Sigmoid colon (tissue), 7 donors: Measurements from ENCODE around the gene RAB4A. TPM values are rescaled to one million over a fixed set of nuclear protein-coding genes. Genes with fewer than 3 reads are reported as not detected.
"Not testable (repeated sequence)": the region's sequence is repeated elsewhere in the genome, so short reads cannot be mapped to it uniquely, and the experiment has no call there.

Experiments used
- DNase-seq: peaks from one replicate; pipeline ENCODE4 v3.0.0-alpha.2; 2019
- H3K27ac ChIP-seq, 4 donors: fragments of 200-600 bp; sonication (generic); one replicate each; pipeline ENCODE4 v1.5.1; 2016 to 2019; ENCODE audit warnings: mild to moderate bottlenecking in 1 of 4
- H3K27me3 ChIP-seq, 3 donors: fragments of 200-600 bp; sonication (generic); one replicate each; pipeline ENCODE4 v1.5.1; 2019; ENCODE audit warnings: mild to moderate bottlenecking in 1 of 3
- H3K36me3 ChIP-seq, 4 donors: fragments of 200-600 bp; sonication (generic); one replicate each; pipeline ENCODE4 v1.5.1; 2016 to 2019
- H3K4me1 ChIP-seq, 4 donors: fragments of 200-600 bp; sonication (generic); one replicate each; pipeline ENCODE4 v1.5.1; 2017 to 2019
- H3K4me3 ChIP-seq, 4 donors: fragments of 200-600 bp; sonication (generic); one replicate each; pipeline ENCODE4 v1.5.1; 2017 to 2019; ENCODE audit warnings: mild to moderate bottlenecking in 2 of 4, moderate library complexity in 1 of 4
- H3K9me3 ChIP-seq, 4 donors: fragments of 200-600 bp in 3 of 4; sonication (generic) in 3 of 4; one replicate each; pipeline versions ENCODE4 v1.5.1 to v1.6.1; 2013 to 2019
- CTCF ChIP-seq, 4 experiments: fragments of 450-650 bp in 3 of 4; fragments of 200-600 bp in 1 of 4; IDR thresholded peaks; one replicate each; pipeline ENCODE4 v1.5.1; 2016 to 2019; ENCODE audit warnings: antibody characterized with exemption in 4 of 4, mild to moderate bottlenecking in 3 of 4, moderate library complexity in 2 of 4
- EP300 ChIP-seq, 4 donors: sonication (generic); formaldehyde crosslinking; IDR thresholded peaks; one replicate each; pipeline ENCODE4 v1.6.1; 2017; ENCODE audit warnings: antibody characterized with exemption in 4 of 4
- POLR2A ChIP-seq, 2 donors: fragments of 450-650 bp; IDR thresholded peaks; one replicate each; pipeline ENCODE4 v1.6.1; 2016; ENCODE audit warnings: antibody characterized with exemption in 2 of 2, mild to moderate bottlenecking in 2 of 2, moderate library complexity in 2 of 2
- POLR2AphosphoS5 ChIP-seq, 4 donors: sonication (generic); formaldehyde crosslinking; IDR thresholded peaks; one replicate each; pipeline ENCODE4 v1.6.1; 2017; ENCODE audit warnings: antibody characterized with exemption in 4 of 4
- WGBS, 2 donors: extraction: QIAGEN DNeasy Blood & Tissue Kit; methylation state at CpG; one replicate each; pipeline ENCODE4 v1.1.7; 2013; 5-methylcytosine and 5-hydroxymethylcytosine counted together
- intact Hi-C: fragments of 100-400 bp; cut with DNase I; formaldehyde crosslinking; loops from one replicate; pipeline ENCODE4 v1.15.1; 2023
- polyA plus RNA-seq, 3 donors: library from polyadenylated mRNA; stranded (reverse); fragments of 200-250 nt; gene quantifications; one replicate each; pipeline ENCODE4 v1.2.3, GENCODE V29; 2013
- total RNA-seq, 4 donors: library from RNA; depleted of rRNA; stranded (reverse); fragments of >200 nt; gene quantifications; one replicate each; pipeline ENCODE4 v1.1.0, GENCODE V29; 2016
- donor health status: healthy with polysubstance abuse.
- donor health status: Bipolar disorder and iron deficiency.
- donor health status: healthy.

Gene RAB4A
- total and polyA plus RNA-seq, 7 donors = 35.8 to 83.7 (median 52.4) TPM

- TF ChIP-seq POLR2AphosphoS5 (IDR thresholded peaks at IDR 0.05) = no peak
- no peak for TF ChIP-seq EP300 (IDR thresholded peaks at IDR 0.05)
- no peak for TF ChIP-seq POLR2A (IDR thresholded peaks at IDR 0.05)
- TF ChIP-seq CTCF (IDR thresholded peaks at IDR 0.05) = no peak
- Histone ChIP-seq H3K27me3 (no peaks in the 10 kb centered on the region), H3K4me3 (no peak overlapping the region), H3K36me3 (peaks cover 0 to 46% (median 5%) of the 10 kb centered on the region in 4 donors), H3K4me1 (no peaks in the 10 kb centered on the region), H3K9me3 (no peaks in the 10 kb centered on the region), H3K27ac (no peak overlapping the region)
- DNase-seq = no peak
- intact Hi-C loops = no loop called here
- WGBS, 2 donors = 63 to 86% methylated on average over 2 of the region's 2 CpGs
Observed at GRCh38 chr1:229323885-229324553, 53.1 kb downstream of the RAB4A start.

- intact Hi-C loops = no loop called here
- TF ChIP-seq CTCF (IDR thresholded peaks at IDR 0.05) = no peak
Observed at GRCh38 chr1:229325401-229325800, 54.5 kb downstream of the RAB4A start.

GRCh38 chr1:229325853-229326487 lies 55.1 kb downstream of the RAB4A start:
- no peak overlapping the region for H3K27ac ChIP-seq
- intact Hi-C loops = no loop called here
- no peak for TF ChIP-seq POLR2A (IDR thresholded peaks at IDR 0.05)
- no peak for TF ChIP-seq CTCF (IDR thresholded peaks at IDR 0.05)
- TF ChIP-seq EP300 (IDR thresholded peaks at IDR 0.05) = no peak
- no peak for TF ChIP-seq POLR2AphosphoS5 (IDR thresholded peaks at IDR 0.05)
- H3K4me1 ChIP-seq = no peaks in the 10 kb centered on the region
- no peak for DNase-seq
- no peaks in the 10 kb centered on the region for H3K27me3 ChIP-seq
- no peak overlapping the region for H3K4me3 ChIP-seq
- WGBS, 2 donors = 77 to 78% methylated on average over 10 of the region's 10 CpGs
- H3K9me3 ChIP-seq = no peaks in the 10 kb centered on the region
- peaks cover 0 to 34% (median 3%) of the 10 kb centered on the region in 4 donors for H3K36me3 ChIP-seq

More at GRCh38 chr1:229325401-229325800, 54.5 kb downstream of the RAB4A start:
- Histone ChIP-seq H3K9me3 (no peaks in the 10 kb centered on the region), H3K4me3 (no peak overlapping the region), H3K36me3 (peaks cover 0 to 34% (median 3%) of the 10 kb centered on the region in 4 donors), H3K27me3 (no peaks in the 10 kb centered on the region), H3K4me1 (no peaks in the 10 kb centered on the region), H3K27ac (no peak overlapping the region)
- DNase-seq = no peak
- WGBS, 2 donors = 79 to 80% methylated on average over 2 of the region's 2 CpGs

- Histone ChIP-seq H3K36me3 (peaks cover 0 to 30% (median 3%) of the 10 kb centered on the region in 4 donors), H3K27ac (no peak overlapping the region), H3K4me1 (no peaks in the 10 kb centered on the region), H3K27me3 (no peaks in the 10 kb centered on the region), H3K4me3 (no peak overlapping the region), H3K9me3 (no peaks in the 10 kb centered on the region)
- intact Hi-C loops = no loop called here
- no peak for DNase-seq
- 92 to 94% methylated on average over 12 of the region's 12 CpGs for WGBS, 2 donors
- no peak for TF ChIP-seq EP300 (IDR thresholded peaks at IDR 0.05)
- no peak for TF ChIP-seq CTCF (IDR thresholded peaks at IDR 0.05)
- TF ChIP-seq POLR2A (IDR thresholded peaks at IDR 0.05) = no peak
- no peak for TF ChIP-seq POLR2AphosphoS5 (IDR thresholded peaks at IDR 0.05)
Observed at GRCh38 chr1:229326601-229327000, 55.7 kb downstream of the RAB4A start.

GRCh38 chr1:229327765-229328164 lies 56.9 kb downstream of the RAB4A start:
- H3K27me3 ChIP-seq, H3K9me3 ChIP-seq, H3K27ac ChIP-seq, H3K4me1 ChIP-seq, H3K4me3 ChIP-seq, DNase-seq, intact Hi-C loops: not testable (repeated sequence)
- H3K36me3 ChIP-seq = peaks cover 0 to 21% (median 3%) of the 10 kb centered on the region in 4 donors
- WGBS, 2 donors = 88 to 90% methylated on average over 6 of the region's 6 CpGs
